GM23338 (cell line): ENCODE results near the gene CNIH1. TPM values are rescaled to one million over a fixed set of nuclear protein-coding genes. Genes with fewer than 3 reads are reported as not detected.

Experiments
- ATAC-seq: fragments of 200-7000 bp; cut with Tn5 transposase; 3 replicates; pipeline ENCODE4 v1.9.1; 2020
- DNase-seq: peaks from one replicate; pipeline ENCODE4 v3.0.0-alpha.2; 2015; ENCODE audit warnings: low spot score
- H2AFZ ChIP-seq: fragments of 200-600 bp; sonication (generic); 2 replicates; pipeline ENCODE4 v1.8.0; 2016; ENCODE audit warnings: antibody characterized with exemption, mild to moderate bottlenecking, moderate library complexity
- H3F3A ChIP-seq: fragments of 200-600 bp; sonication (generic); replicated peaks from 2 replicates; pipeline ENCODE4 v1.8.0; 2017; ENCODE audit warnings: antibody characterized with exemption, mixed run types, low read depth
- H3K27ac ChIP-seq: fragments of 200-600 bp; sonication (generic); 2 replicates; pipeline ENCODE4 v1.6.1; 2016; ENCODE audit warnings: low read depth
- H3K27me3 ChIP-seq: fragments of 200-600 bp; sonication (generic); 2 replicates; pipeline ENCODE4 v1.8.0; 2016; ENCODE audit warnings: mild to moderate bottlenecking, mixed run types, moderate library complexity; ENCODE audit not compliant: insufficient read depth
- H3K36me3 ChIP-seq: fragments of 200-600 bp; sonication (generic); 2 replicates; pipeline ENCODE4 v1.8.0; 2016; ENCODE audit warnings: mild to moderate bottlenecking; ENCODE audit not compliant: insufficient read depth
- H3K4me1 ChIP-seq: fragments of 200-600 bp; sonication (generic); 2 replicates; pipeline ENCODE4 v1.8.0; 2016; ENCODE audit warnings: mild to moderate bottlenecking, moderate library complexity; ENCODE audit not compliant: insufficient read depth
- H3K4me2 ChIP-seq: fragments of 200-600 bp; sonication (generic); 2 replicates; pipeline ENCODE4 v1.7.1; 2017; ENCODE audit warnings: mixed run types
- H3K4me3 ChIP-seq: fragments of 200-600 bp; sonication (generic); 2 replicates; pipeline ENCODE4 v1.6.1; 2016; ENCODE audit warnings: mixed run types
- H3K79me2 ChIP-seq: fragments of 200-600 bp; sonication (generic); replicated peaks from 2 replicates; pipeline ENCODE4 v1.8.0; 2017; ENCODE audit warnings: mild to moderate bottlenecking; ENCODE audit not compliant: insufficient read depth
- H3K9me2 ChIP-seq: fragments of 200-600 bp; sonication (generic); 2 replicates; pipeline ENCODE4 v1.8.0; 2017; ENCODE audit not compliant: insufficient read depth
- H4K20me1 ChIP-seq: fragments of 200-600 bp; sonication (generic); replicated peaks from 2 replicates; pipeline ENCODE4 v1.8.0; 2017; ENCODE audit warnings: mild to moderate bottlenecking; ENCODE audit not compliant: insufficient read depth
- H3K27ac Mint-ChIP-seq: 2 replicates; pipeline ENCODE4 v1.8.0; 2020; ENCODE audit warnings: inconsistent platforms, mild to moderate bottlenecking, moderate library complexity, mixed read lengths
- H3K27me3 Mint-ChIP-seq: 3 replicates; pipeline ENCODE4 v1.8.0; 2022; ENCODE audit warnings: low read depth, mild to moderate bottlenecking, moderate library complexity, mixed read lengths, inconsistent platforms; ENCODE audit not compliant: insufficient read depth, poor library complexity
- H3K36me3 Mint-ChIP-seq: 3 replicates; pipeline ENCODE4 v1.8.0; 2021; ENCODE audit warnings: low read depth, mild to moderate bottlenecking, inconsistent platforms, moderate library complexity, mixed read lengths
- H3K4me1 Mint-ChIP-seq: 3 replicates; pipeline ENCODE4 v1.8.0; 2020; ENCODE audit warnings: mild to moderate bottlenecking, inconsistent platforms, mixed read lengths
- H3K4me3 Mint-ChIP-seq: 3 replicates; pipeline ENCODE4 v1.8.0; 2021; ENCODE audit warnings: moderate library complexity, mild to moderate bottlenecking, inconsistent platforms, mixed read lengths
- H3K9me3 Mint-ChIP-seq: 3 replicates; pipeline ENCODE4 v1.8.0; 2020; ENCODE audit warnings: moderate library complexity, mild to moderate bottlenecking, inconsistent platforms, mixed read lengths
- CREB1 ChIP-seq: fragments of 250-450 bp; sonication (Bioruptor Pico); IDR thresholded peaks from 2 replicates; pipeline ENCODE4 v1.5.0; 2020; ENCODE audit warnings: low read depth, mild to moderate bottlenecking, moderate library complexity
- CTCF ChIP-seq, 2 experiments: fragments of 200-600 bp in 1 of 2; sonication (generic) in 1 of 2; conservative IDR thresholded peaks; 2 replicates each; pipeline versions ENCODE4 v1.5.1 to v1.6.1; 2016 to 2017; ENCODE audit warnings: antibody characterized with exemption in 2 of 2, low read depth in 2 of 2, mild to moderate bottlenecking in 2 of 2, moderate library complexity in 1 of 2
- ETS1 ChIP-seq: IDR thresholded peaks from 2 replicates; pipeline ENCODE4 v1.6.1; 2016; ENCODE audit warnings: antibody characterized with exemption
- EZH2 ChIP-seq: fragments of 200-600 bp; sonication (generic); IDR thresholded peaks from one replicate; pipeline ENCODE4 v1.8.0; 2017; ENCODE audit warnings: antibody characterized with exemption, mild to moderate bottlenecking, low read depth; ENCODE audit not compliant: unreplicated experiment
- EZH2phosphoT487 ChIP-seq: fragments of 200-600 bp; sonication (generic); IDR thresholded peaks from one replicate; pipeline ENCODE4 v1.8.1; 2018; ENCODE audit warnings: antibody characterized with exemption; ENCODE audit not compliant: unreplicated experiment
- JUNB ChIP-seq: IDR thresholded peaks from one replicate; pipeline ENCODE4 v1.6.1; 2016; ENCODE audit warnings: antibody characterized with exemption; ENCODE audit not compliant: unreplicated experiment
- NANOG ChIP-seq: IDR thresholded peaks from 2 replicates; pipeline ENCODE4 v1.6.1; 2016; ENCODE audit warnings: antibody characterized with exemption, borderline replicate concordance
- POLR2AphosphoS5 ChIP-seq: IDR thresholded peaks from 2 replicates; pipeline ENCODE4 v1.6.1; 2016; ENCODE audit warnings: antibody characterized with exemption, low read depth
- REST ChIP-seq: IDR thresholded peaks from one replicate; pipeline ENCODE4 v1.6.1; 2018; ENCODE audit warnings: antibody characterized with exemption; ENCODE audit not compliant: unreplicated experiment
- STAT1 ChIP-seq: IDR thresholded peaks from one replicate; pipeline ENCODE4 v1.6.1; 2016; ENCODE audit warnings: antibody characterized with exemption; ENCODE audit not compliant: unreplicated experiment
- ZNF114 ChIP-seq: fragments of 250-450 bp; sonication (Bioruptor Pico); IDR thresholded peaks from 2 replicates; pipeline ENCODE4 v1.5.0; 2020; ENCODE audit warnings: mild to moderate bottlenecking, moderate library complexity
- ZNF331 ChIP-seq: fragments of 250-450 bp; sonication (Bioruptor Pico); IDR thresholded peaks from 2 replicates; pipeline ENCODE4 v1.5.0; 2020; ENCODE audit warnings: low read depth, mild to moderate bottlenecking, moderate library complexity
- ZNF462 ChIP-seq: fragments of 250-450 bp; sonication (Bioruptor Pico); IDR thresholded peaks from 2 replicates; pipeline ENCODE4 v1.5.0; 2020; ENCODE audit warnings: mild to moderate bottlenecking, moderate library complexity
- polyA plus RNA-seq: library from polyadenylated mRNA; unstranded; fragments of >200 nt; fragmentation: Nextera tagmentation; extraction: Ambion mirVana; gene quantifications from 2 replicates; pipeline ENCODE4 v1.2.1, GENCODE V29; 2016
- total RNA-seq: library from RNA; depleted of rRNA; stranded (reverse); fragments of >200 nt; shearing (Covaris generic); gene quantifications from 2 replicates; pipeline ENCODE4 v1.2.3, GENCODE V29; 2014

The CNIH1 gene
- total and polyA plus RNA-seq, 2 experiments from 2014 or later: 135 to 172 TPM

- H3K4me1 Mint-ChIP-seq: peaks cover 13% of the 10 kb centered on the region; the same call in 2 of the 3 replicates
- Histone ChIP-seq H3F3A (no peaks in the 10 kb centered on the region), H3K27ac (0 out of 2 replicates have a peak overlapping the region, but pooled peaks have one; percentile 27), H3K79me2 (no peaks in the 10 kb centered on the region), H4K20me1 (no peaks in the 10 kb centered on the region; the same call in 1 of the 2 replicates), H3K4me2 (no peak overlapping the region), H3K4me1 (no peaks in the 10 kb centered on the region), H2AFZ (no peak overlapping the region), H3K27me3 (no peaks in the 10 kb centered on the region), H3K9me2 (no peaks in the 10 kb centered on the region), H3K36me3 (peaks cover 9% of the 10 kb centered on the region), H3K4me3 (no peak overlapping the region)
- H3K27me3 Mint-ChIP-seq: no peaks in the 10 kb centered on the region
- peak overlapping the region; percentile 10; the same call in 1 of the 2 replicates for H3K27ac Mint-ChIP-seq
- TF ChIP-seq ZNF114 (CRISPR knock-in tag) (no peak), REST (no peak), POLR2AphosphoS5 (no peak), STAT1 (no peak), CREB1 (CRISPR knock-in tag) (no peak), ETS1 (no peak), JUNB (no peak), ZNF331 (CRISPR knock-in tag) (no peak), NANOG (no peak), EZH2 (no peak), EZH2phosphoT487 (no peak), ZNF462 (no peak), CTCF (conservative IDR thresholded peaks at IDR 0.05; ENCODE audit: low read depth in 2 of 2) (no peak)
- H3K4me3 Mint-ChIP-seq: no peak overlapping the region
- H3K36me3 Mint-ChIP-seq: peaks cover 11% of the 10 kb centered on the region; the same call in 2 of the 3 replicates
- no peaks in the 10 kb centered on the region for H3K9me3 Mint-ChIP-seq
- ATAC-seq: no peak
- no peak for DNase-seq
These were observed 34.2 kb upstream of the CNIH1 start for GRCh38 chr14:54475187-54475899.
